OCI-M2 (cell line): Measurements from ENCODE around the gene HNRNPU.

ENCODE experiments used
- DNase-seq: peaks from one replicate; lab custom pipeline; 2025; ENCODE audit not compliant: unreplicated experiment; lab: John Stamatoyannopoulos, UW

The HNRNPU gene

GRCh38 chr1:244802556-244803239 is 61.6 kb downstream of the HNRNPU start:
- DNase-seq: no peak

GRCh38 chr1:244802041-244802440 is 62.3 kb downstream of the HNRNPU start:
- no peak for DNase-seq

GRCh38 chr1:244801246-244801645 is 63.1 kb downstream of the HNRNPU start:
- no peak for DNase-seq

GRCh38 chr1:244800821-244801220 is 63.5 kb downstream of the HNRNPU start:
- no peak for DNase-seq
